Adipose tissue (tissue), 3 donors: Measurements from ENCODE around the gene SMO. TPM values are rescaled to one million over a fixed set of nuclear protein-coding genes. Genes with fewer than 3 reads are reported as not detected.

Experiments used
- H3K27ac ChIP-seq: one replicate; pipeline ENCODE4 v1.5.1; 2013; ENCODE audit warnings: low read depth, low read length
- WGBS, 3 donors: extraction: QIAGEN DNeasy Blood & Tissue Kit; methylation state at CpG; one replicate each; pipeline ENCODE4 v1.1.7; 2013; 5-methylcytosine and 5-hydroxymethylcytosine counted together
- polyA plus RNA-seq, 3 donors: library from polyadenylated mRNA; stranded (reverse); fragments of 200-250 nt; gene quantifications; one replicate each; pipeline ENCODE4 v1.2.3, GENCODE V29; 2013
- donor health status: healthy with polysubstance abuse.
- donor health status: Bipolar disorder and iron deficiency.
- donor health status: healthy.

SMO gene
- polyA plus RNA-seq, 3 donors: 1.9 to 4.5 (median 3.1) TPM

- WGBS, 3 donors: 81 to 83% (median 82%) methylated on average over 4 of the region's 4 CpGs
Measured at GRCh38 chr7:129258649-129259389, 70.4 kb downstream of the SMO start.

GRCh38 chr7:129262324-129262723, 73.9 kb downstream of the SMO start:
- no peak overlapping the region for H3K27ac ChIP-seq
- 54 to 89% (median 67%) methylated on average over 2 of the region's 2 CpGs for WGBS, 3 donors

More at GRCh38 chr7:129258649-129259389, 70.4 kb downstream of the SMO start:
- H3K27ac ChIP-seq: no peak overlapping the region

Other genes with a start within 250 kb of the SMO start
- gene TNPO3, start 133.5 kb upstream of the SMO start, polyA plus RNA-seq: 10 to 100 TPM; 13.0 to 16.3 (median 15.3) TPM
- gene TSPAN33, start 43.9 kb upstream of the SMO start, polyA plus RNA-seq: 1 to 10 TPM; 4.2 to 9.2 (median 6.1) TPM
- 1 to 10 TPM; 4.1 to 5.8 (median 5.3) TPM for gene AHCYL2, start 36.4 kb downstream of the SMO start, polyA plus RNA-seq
- gene STRIP2, start 245.8 kb downstream of the SMO start, polyA plus RNA-seq: under 1 TPM; 0.11 to 0.20 (median 0.16) TPM